ENCODE results near the gene SLC25A19. TPM values are rescaled to one million over a fixed set of nuclear protein-coding genes. Genes with fewer than 3 reads are reported as not detected.

The SLC25A19 gene
- total RNA-seq, 1 donor from 2014 or later: 7.1 TPM

DNA sequence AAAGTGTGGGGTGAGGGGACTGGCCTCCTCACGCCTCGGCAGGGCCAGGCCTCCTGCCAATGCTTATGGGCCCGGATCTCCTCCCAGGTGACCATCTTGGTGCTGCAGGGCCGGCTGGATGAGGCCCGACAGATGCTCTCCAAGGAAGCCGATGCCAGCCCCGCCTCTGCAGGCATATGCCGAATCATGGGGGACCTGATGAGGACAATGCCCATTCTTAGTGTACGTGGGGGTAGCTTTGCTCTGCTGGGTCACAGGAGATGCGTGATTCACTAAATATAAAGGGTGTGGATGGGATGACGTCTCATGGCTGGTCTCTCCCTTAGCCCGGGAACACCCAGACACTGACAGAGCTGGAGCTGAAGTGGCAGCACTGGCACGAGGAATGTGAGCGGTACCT lies 64.2 kb downstream of the SLC25A19 start:
- TF ChIP-seq, protein P1, sequence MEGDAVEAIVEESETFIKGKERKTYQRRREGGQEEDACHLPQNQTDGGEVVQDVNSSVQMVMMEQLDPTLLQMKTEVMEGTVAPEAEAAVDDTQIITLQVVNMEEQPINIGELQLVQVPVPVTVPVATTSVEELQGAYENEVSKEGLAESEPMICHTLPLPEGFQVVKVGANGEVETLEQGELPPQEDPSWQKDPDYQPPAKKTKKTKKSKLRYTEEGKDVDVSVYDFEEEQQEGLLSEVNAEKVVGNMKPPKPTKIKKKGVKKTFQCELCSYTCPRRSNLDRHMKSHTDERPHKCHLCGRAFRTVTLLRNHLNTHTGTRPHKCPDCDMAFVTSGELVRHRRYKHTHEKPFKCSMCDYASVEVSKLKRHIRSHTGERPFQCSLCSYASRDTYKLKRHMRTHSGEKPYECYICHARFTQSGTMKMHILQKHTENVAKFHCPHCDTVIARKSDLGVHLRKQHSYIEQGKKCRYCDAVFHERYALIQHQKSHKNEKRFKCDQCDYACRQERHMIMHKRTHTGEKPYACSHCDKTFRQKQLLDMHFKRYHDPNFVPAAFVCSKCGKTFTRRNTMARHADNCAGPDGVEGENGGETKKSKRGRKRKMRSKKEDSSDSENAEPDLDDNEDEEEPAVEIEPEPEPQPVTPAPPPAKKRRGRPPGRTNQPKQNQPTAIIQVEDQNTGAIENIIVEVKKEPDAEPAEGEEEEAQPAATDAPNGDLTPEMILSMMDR (IDR thresholded peaks at IDR 0.05; ENCODE audit: insufficient read depth, low read length, poor library complexity, severe bottlenecking): no peak
- Histone ChIP-seq H3K36me3 (ENCODE audit: control insufficient read depth, insufficient read depth, low read length) (peaks cover 2% of the 10 kb centered on the region), H3K27me3 (ENCODE audit: control insufficient read depth, insufficient read depth, low read length) (no peaks in the 10 kb centered on the region), H3K4me3 (ENCODE audit: low read depth, low read length) (no peak overlapping the region)
- DNase-seq (ENCODE audit: low read depth): no peak

Other genes starting within 250 kb of the SLC25A19 start
- gene ATP5PD, start 242.5 kb downstream of the SLC25A19 start, total RNA-seq: 247 and 275 TPM in 2 replicates
- gene KCTD2, start 242.2 kb downstream of the SLC25A19 start, total RNA-seq: 15.6 and 19.2 TPM in 2 replicates
- 19.1 and 23.1 TPM in 2 replicates for gene SLC16A5, start 201.5 kb downstream of the SLC25A19 start, total RNA-seq
- gene ARMC7, start 179.5 kb downstream of the SLC25A19 start, total RNA-seq: 7.9 and 8.0 TPM in 2 replicates
- gene NT5C, start 157.7 kb downstream of the SLC25A19 start, total RNA-seq: 107 and 114 TPM in 2 replicates
- 453 and 466 TPM in 2 replicates for gene JPT1, start 134.9 kb downstream of the SLC25A19 start, total RNA-seq
- gene SUMO2, start 106.5 kb downstream of the SLC25A19 start, total RNA-seq: 61.9 and 76.0 TPM in 2 replicates
- 33.1 and 37.2 TPM in 2 replicates for gene NUP85, start 83.8 kb downstream of the SLC25A19 start, total RNA-seq
- gene GGA3, start 27.8 kb downstream of the SLC25A19 start, total RNA-seq: 24.8 and 34.8 TPM in 2 replicates
- 57.8 and 69.4 TPM in 2 replicates for gene MRPS7, start 27.6 kb downstream of the SLC25A19 start, total RNA-seq
- 26.7 and 36.1 TPM in 2 replicates for gene MIF4GD, start 18.2 kb downstream of the SLC25A19 start, total RNA-seq
- gene GRB2, start 116.2 kb upstream of the SLC25A19 start, total RNA-seq: 71.9 and 121 TPM in 2 replicates
- gene TMEM94, start 167.2 kb upstream of the SLC25A19 start, total RNA-seq: 72.7 and 86.4 TPM in 2 replicates
- gene CASKIN2, start 226.1 kb upstream of the SLC25A19 start, total RNA-seq: 14.7 and 18.3 TPM in 2 replicates
- 22.5 and 23.5 TPM in 2 replicates for gene TSEN54, start 227.1 kb upstream of the SLC25A19 start, total RNA-seq
- 50.6 and 61.8 TPM in 2 replicates for gene LLGL2, start 236.3 kb upstream of the SLC25A19 start, total RNA-seq

All from kidney epithelial cell (primary cell).